Liver (tissue), 9 donors: ENCODE results near the gene CAGE1. TPM values are rescaled to one million over a fixed set of nuclear protein-coding genes. Genes with fewer than 3 reads are reported as not detected.
"Not testable (repeated sequence)": the region's sequence is repeated elsewhere in the genome, so short reads cannot be mapped to it uniquely, and the experiment has no call there.

Experiments
- DNase-seq: peaks from one replicate; pipeline ENCODE4 v3.0.0-alpha.2; 2017; ENCODE audit warnings: low spot score
- H3K27ac ChIP-seq, 2 donors: one replicate each; pipeline ENCODE4 v1.7.0; 2013; ENCODE audit warnings: inconsistent platforms in 2 of 2, low read length in 2 of 2, control low read depth in 1 of 2, low read depth in 1 of 2, mild to moderate bottlenecking in 1 of 2
- H3K27me3 ChIP-seq, 4 donors: one replicate each; pipeline versions ENCODE4 v1.6.1 to v1.7.0; 2013; ENCODE audit warnings: low read length in 3 of 4, inconsistent platforms in 1 of 4, mild to moderate bottlenecking in 1 of 4, moderate library complexity in 1 of 4; ENCODE audit not compliant: control insufficient read depth in 4 of 4, insufficient read depth in 4 of 4
- H3K36me3 ChIP-seq, 4 donors: one replicate each; pipeline versions ENCODE4 v1.6.1 to v1.7.0; 2013; ENCODE audit warnings: low read length in 3 of 4, mild to moderate bottlenecking in 3 of 4, low read depth in 1 of 4, moderate library complexity in 1 of 4; ENCODE audit not compliant: control insufficient read depth in 4 of 4, insufficient read depth in 3 of 4
- H3K4me1 ChIP-seq, 4 donors: one replicate each; pipeline versions ENCODE4 v1.6.1 to v1.7.0; 2013; ENCODE audit warnings: low read length in 3 of 4, mild to moderate bottlenecking in 3 of 4, moderate library complexity in 1 of 4; ENCODE audit not compliant: control insufficient read depth in 4 of 4, insufficient read depth in 4 of 4
- H3K4me3 ChIP-seq, 3 donors: one replicate each; pipeline versions ENCODE4 v1.6.1 to v1.7.0; 2013; ENCODE audit warnings: low read length in 3 of 3, control low read depth in 1 of 3, low read depth in 1 of 3, mild to moderate bottlenecking in 1 of 3
- H3K9ac ChIP-seq, 2 donors: one replicate each; pipeline ENCODE4 v1.7.0; 2013; ENCODE audit warnings: low read length in 2 of 2, mild to moderate bottlenecking in 2 of 2, moderate library complexity in 2 of 2, control low read depth in 1 of 2, low read depth in 1 of 2
- H3K9me3 ChIP-seq, 4 donors: one replicate each; pipeline versions ENCODE4 v1.6.1 to v1.7.0; 2013; ENCODE audit warnings: low read length in 3 of 4; ENCODE audit not compliant: control insufficient read depth in 4 of 4
- CTCF ChIP-seq: fragments of 150-350 bp; IDR thresholded peaks from 2 replicates; pipeline ENCODE4 v1.5.1; 2017; ENCODE audit warnings: improper control_type of control experiment, low read depth, low read length; ENCODE audit not compliant: missing input control
- EGR1 ChIP-seq, 2 donors: IDR thresholded peaks; 2 replicates each; pipeline ENCODE4 v1.6.1; 2016 to 2018; ENCODE audit warnings: antibody characterized with exemption in 2 of 2, low read depth in 2 of 2
- FOXA1 ChIP-seq: IDR thresholded peaks from 2 replicates; pipeline ENCODE4 v1.6.1; 2016; ENCODE audit warnings: antibody characterized with exemption
- FOXA2 ChIP-seq: IDR thresholded peaks from 2 replicates; pipeline ENCODE4 v1.6.1; 2016; ENCODE audit warnings: antibody characterized with exemption
- GABPA ChIP-seq, 2 donors: IDR thresholded peaks in 1 of 2; conservative IDR thresholded peaks in 1 of 2; 2 replicates each; pipeline ENCODE4 v1.6.1; 2016; ENCODE audit warnings: antibody characterized with exemption in 2 of 2, mild to moderate bottlenecking in 1 of 2, moderate library complexity in 1 of 2
- HNF4A ChIP-seq, 2 donors: conservative IDR thresholded peaks; 2 replicates each; pipeline ENCODE4 v1.6.1; 2016; ENCODE audit warnings: antibody characterized with exemption in 2 of 2, mild to moderate bottlenecking in 2 of 2
- HNF4G ChIP-seq: IDR thresholded peaks from 2 replicates; pipeline ENCODE4 v1.6.1; 2016; ENCODE audit warnings: antibody characterized with exemption
- JUND ChIP-seq, 2 donors: IDR thresholded peaks; 2 replicates each; pipeline ENCODE4 v1.6.1; 2016; ENCODE audit warnings: antibody characterized with exemption in 2 of 2
- NR2F2 ChIP-seq: IDR thresholded peaks from 2 replicates; pipeline ENCODE4 v1.6.1; 2016; ENCODE audit warnings: antibody characterized with exemption
- RAD21 ChIP-seq, 2 donors: IDR thresholded peaks; 2 replicates each; pipeline ENCODE4 v1.6.1; 2016; ENCODE audit warnings: antibody characterized with exemption in 2 of 2, mild to moderate bottlenecking in 2 of 2
- RXRA ChIP-seq, 2 donors: IDR thresholded peaks; 2 replicates each; pipeline ENCODE4 v1.6.1; 2017 to 2018; ENCODE audit warnings: antibody characterized with exemption in 2 of 2, mild to moderate bottlenecking in 1 of 2
- SP1 ChIP-seq: IDR thresholded peaks from 2 replicates; pipeline ENCODE4 v1.6.1; 2018; ENCODE audit warnings: antibody characterized with exemption, mild to moderate bottlenecking
- TAF1 ChIP-seq: conservative IDR thresholded peaks from 2 replicates; pipeline ENCODE4 v1.6.1; 2016; ENCODE audit warnings: antibody characterized with exemption, mild to moderate bottlenecking
- WGBS: extraction: QIAGEN DNeasy Blood & Tissue Kit; methylation state at CpG from one replicate; pipeline ENCODE4 v1.1.7; 2013; 5-methylcytosine and 5-hydroxymethylcytosine counted together
- polyA plus RNA-seq, 2 donors: library from polyadenylated mRNA; stranded (reverse) in 1 of 2; unstranded in 1 of 2; fragments of 200-250 nt in 1 of 2; fragments of >200 nt in 1 of 2; fragmentation: Nextera tagmentation in 1 of 2; extraction: Ambion mirVana in 1 of 2; gene quantifications; one replicate each; pipeline versions ENCODE4 v1.2.1 to v1.2.3, GENCODE V29; 2013 to 2015
- total RNA-seq, 2 donors: library from RNA; depleted of rRNA; stranded (reverse); fragments of >200 nt; gene quantifications; one replicate each; pipeline ENCODE4 v1.2.3, GENCODE V29; 2014
- TF ChIP-seq, protein P1 (sequence below): IDR thresholded peaks from 2 replicates; pipeline ENCODE4 v1.6.1; 2016; ENCODE audit warnings: antibody characterized with exemption, mild to moderate bottlenecking
- TF ChIP-seq, protein P2 (sequence below): IDR thresholded peaks from 2 replicates; pipeline ENCODE4 v1.6.1; 2016; ENCODE audit warnings: antibody characterized with exemption
- TF ChIP-seq, protein P3 (sequence below): IDR thresholded peaks from 2 replicates; pipeline ENCODE4 v1.6.1; 2016; ENCODE audit warnings: antibody characterized with exemption
- TF ChIP-seq, protein P4 (sequence below): IDR thresholded peaks from 2 replicates; pipeline ENCODE4 v1.6.1; 2016; ENCODE audit warnings: antibody characterized with exemption
- donor health status: healthy.
- donor health status: healthy.
- donor health status: healthy.
- donor health status: healthy.
- donor health status: healthy.

CAGE1 gene
- total and polyA plus RNA-seq, 4 donors: 0.08 TPM; not detected in 3

- not testable (repeated sequence) for H3K27me3 ChIP-seq, H3K4me3 ChIP-seq, H3K9me3 ChIP-seq, DNase-seq, H3K36me3 ChIP-seq, H3K27ac ChIP-seq, H3K9ac ChIP-seq, H3K4me1 ChIP-seq
- TF ChIP-seq RAD21 (IDR thresholded peaks at IDR 0.05) (peak; percentile 24 to 67), CTCF (peak; percentile 7)
- 81% methylated on average over 14 of the region's 14 CpGs for WGBS
Observed at GRCh38 chr6:7339007-7339732, 50.4 kb downstream of the CAGE1 start.

DNA sequence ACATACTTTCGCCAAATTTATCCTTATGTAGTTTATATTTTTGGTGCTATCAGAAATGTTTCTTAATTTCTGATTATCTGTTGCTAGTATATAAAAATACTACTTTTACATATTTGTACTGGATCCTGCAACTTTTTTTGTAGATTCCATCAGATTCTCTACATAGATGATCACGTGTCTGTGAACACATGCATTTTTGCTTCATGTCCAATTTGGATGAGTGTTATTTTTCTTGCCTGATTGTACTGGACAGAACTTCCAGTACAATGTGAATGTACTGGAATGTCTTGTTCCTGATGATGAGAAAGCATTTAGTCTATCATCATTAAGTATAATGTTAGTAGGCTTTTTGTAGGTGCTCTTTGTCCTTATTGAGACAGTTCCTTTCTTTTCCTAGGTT, 51.5 kb downstream of the CAGE1 start:
- H3K36me3 ChIP-seq: no peaks in the 10 kb centered on the region
- H3K27ac ChIP-seq: no peak overlapping the region
- no peaks in the 10 kb centered on the region for H3K4me1 ChIP-seq
- no peaks in the 10 kb centered on the region for H3K27me3 ChIP-seq
- TF ChIP-seq HNF4A (conservative IDR thresholded peaks at IDR 0.05) (no peak), HNF4G (no peak), JUND (IDR thresholded peaks at IDR 0.05) (no peak), TAF1 (no peak), FOXA2 (no peak), FOXA1 (no peak), GABPA (IDR thresholded peaks at IDR 0.05 in 1 of 2, conservative IDR thresholded peaks at IDR 0.05 in 1 of 2) (no peak), CTCF (no peak), EGR1 (IDR thresholded peaks at IDR 0.05; ENCODE audit: low read depth in 2 of 2) (no peak), RXRA (IDR thresholded peaks at IDR 0.05) (no peak), NR2F2 (no peak), SP1 (no peak)
- TF ChIP-seq, protein P1, sequence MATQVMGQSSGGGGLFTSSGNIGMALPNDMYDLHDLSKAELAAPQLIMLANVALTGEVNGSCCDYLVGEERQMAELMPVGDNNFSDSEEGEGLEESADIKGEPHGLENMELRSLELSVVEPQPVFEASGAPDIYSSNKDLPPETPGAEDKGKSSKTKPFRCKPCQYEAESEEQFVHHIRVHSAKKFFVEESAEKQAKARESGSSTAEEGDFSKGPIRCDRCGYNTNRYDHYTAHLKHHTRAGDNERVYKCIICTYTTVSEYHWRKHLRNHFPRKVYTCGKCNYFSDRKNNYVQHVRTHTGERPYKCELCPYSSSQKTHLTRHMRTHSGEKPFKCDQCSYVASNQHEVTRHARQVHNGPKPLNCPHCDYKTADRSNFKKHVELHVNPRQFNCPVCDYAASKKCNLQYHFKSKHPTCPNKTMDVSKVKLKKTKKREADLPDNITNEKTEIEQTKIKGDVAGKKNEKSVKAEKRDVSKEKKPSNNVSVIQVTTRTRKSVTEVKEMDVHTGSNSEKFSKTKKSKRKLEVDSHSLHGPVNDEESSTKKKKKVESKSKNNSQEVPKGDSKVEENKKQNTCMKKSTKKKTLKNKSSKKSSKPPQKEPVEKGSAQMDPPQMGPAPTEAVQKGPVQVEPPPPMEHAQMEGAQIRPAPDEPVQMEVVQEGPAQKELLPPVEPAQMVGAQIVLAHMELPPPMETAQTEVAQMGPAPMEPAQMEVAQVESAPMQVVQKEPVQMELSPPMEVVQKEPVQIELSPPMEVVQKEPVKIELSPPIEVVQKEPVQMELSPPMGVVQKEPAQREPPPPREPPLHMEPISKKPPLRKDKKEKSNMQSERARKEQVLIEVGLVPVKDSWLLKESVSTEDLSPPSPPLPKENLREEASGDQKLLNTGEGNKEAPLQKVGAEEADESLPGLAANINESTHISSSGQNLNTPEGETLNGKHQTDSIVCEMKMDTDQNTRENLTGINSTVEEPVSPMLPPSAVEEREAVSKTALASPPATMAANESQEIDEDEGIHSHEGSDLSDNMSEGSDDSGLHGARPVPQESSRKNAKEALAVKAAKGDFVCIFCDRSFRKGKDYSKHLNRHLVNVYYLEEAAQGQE: no peak
- TF ChIP-seq, protein P2, sequence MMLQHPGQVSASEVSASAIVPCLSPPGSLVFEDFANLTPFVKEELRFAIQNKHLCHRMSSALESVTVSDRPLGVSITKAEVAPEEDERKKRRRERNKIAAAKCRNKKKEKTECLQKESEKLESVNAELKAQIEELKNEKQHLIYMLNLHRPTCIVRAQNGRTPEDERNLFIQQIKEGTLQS: no peak
- TF ChIP-seq, protein P3, sequence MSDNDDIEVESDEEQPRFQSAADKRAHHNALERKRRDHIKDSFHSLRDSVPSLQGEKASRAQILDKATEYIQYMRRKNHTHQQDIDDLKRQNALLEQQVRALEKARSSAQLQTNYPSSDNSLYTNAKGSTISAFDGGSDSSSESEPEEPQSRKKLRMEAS: no peak
- TF ChIP-seq, protein P4, sequence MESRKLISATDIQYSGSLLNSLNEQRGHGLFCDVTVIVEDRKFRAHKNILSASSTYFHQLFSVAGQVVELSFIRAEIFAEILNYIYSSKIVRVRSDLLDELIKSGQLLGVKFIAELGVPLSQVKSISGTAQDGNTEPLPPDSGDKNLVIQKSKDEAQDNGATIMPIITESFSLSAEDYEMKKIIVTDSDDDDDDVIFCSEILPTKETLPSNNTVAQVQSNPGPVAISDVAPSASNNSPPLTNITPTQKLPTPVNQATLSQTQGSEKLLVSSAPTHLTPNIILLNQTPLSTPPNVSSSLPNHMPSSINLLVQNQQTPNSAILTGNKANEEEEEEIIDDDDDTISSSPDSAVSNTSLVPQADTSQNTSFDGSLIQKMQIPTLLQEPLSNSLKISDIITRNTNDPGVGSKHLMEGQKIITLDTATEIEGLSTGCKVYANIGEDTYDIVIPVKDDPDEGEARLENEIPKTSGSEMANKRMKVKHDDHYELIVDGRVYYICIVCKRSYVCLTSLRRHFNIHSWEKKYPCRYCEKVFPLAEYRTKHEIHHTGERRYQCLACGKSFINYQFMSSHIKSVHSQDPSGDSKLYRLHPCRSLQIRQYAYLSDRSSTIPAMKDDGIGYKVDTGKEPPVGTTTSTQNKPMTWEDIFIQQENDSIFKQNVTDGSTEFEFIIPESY: no peak
- no peaks in the 10 kb centered on the region for H3K9me3 ChIP-seq
- no peak for DNase-seq
- no peak overlapping the region for H3K9ac ChIP-seq
- H3K4me3 ChIP-seq: no peak overlapping the region
- WGBS: 90% methylated on average over 2 of the region's 2 CpGs
